Spleen (tissue), 11 donors: ENCODE data around the gene NMRK2. TPM values are rescaled to one million over a fixed set of nuclear protein-coding genes. Genes with fewer than 3 reads are reported as not detected.
"Not testable (repeated sequence)": the region's sequence is repeated elsewhere in the genome, so short reads cannot be mapped to it uniquely, and the experiment has no call there.

Experiments used
- DNase-seq: peaks from one replicate; pipeline ENCODE4 v3.0.0-alpha.2; 2020
- H3K27ac ChIP-seq, 8 donors: fragments of 200-600 bp; sonication (generic) in 7 of 8; 1 replicate in 4 of 8; 2 replicates in 4 of 8; pipeline versions ENCODE4 v1.5.0 to v1.8.0; 2016 to 2021; ENCODE audit warnings: inconsistent platforms in 4 of 8, mild to moderate bottlenecking in 4 of 8, moderate library complexity in 1 of 8
- H3K27me3 ChIP-seq, 7 donors: fragments of 200-600 bp; sonication (generic) in 6 of 7; replicated peaks in 1 of 7; 1 replicate in 4 of 7; 2 replicates in 3 of 7; pipeline versions ENCODE4 v1.5.0 to v1.8.0; 2016 to 2021; ENCODE audit warnings: inconsistent platforms in 3 of 7, mild to moderate bottlenecking in 1 of 7
- H3K36me3 ChIP-seq, 6 donors: fragments of 200-600 bp; sonication (generic) in 5 of 6; 1 replicate in 4 of 6; 2 replicates in 2 of 6; pipeline versions ENCODE4 v1.5.0 to v1.8.0; 2016 to 2021; ENCODE audit warnings: inconsistent platforms in 2 of 6
- H3K4me1 ChIP-seq, 6 donors: fragments of 200-600 bp; sonication (generic) in 5 of 6; 1 replicate in 3 of 6; 2 replicates in 3 of 6; pipeline versions ENCODE4 v1.5.0 to v1.8.0; 2016 to 2021; ENCODE audit warnings: inconsistent platforms in 3 of 6
- H3K4me3 ChIP-seq, 8 donors: fragments of 200-600 bp; sonication (generic) in 7 of 8; 1 replicate in 4 of 8; 2 replicates in 4 of 8; pipeline versions ENCODE4 v1.5.0 to v1.8.0; 2016 to 2021; ENCODE audit warnings: inconsistent platforms in 4 of 8, mild to moderate bottlenecking in 4 of 8, moderate library complexity in 2 of 8
- H3K9me3 ChIP-seq, 8 donors: fragments of 200-600 bp; sonication (generic) in 7 of 8; 1 replicate in 4 of 8; 2 replicates in 4 of 8; pipeline versions ENCODE4 v1.5.0 to v1.8.0; 2016 to 2021; ENCODE audit warnings: inconsistent platforms in 4 of 8
- POLR2A ChIP-seq, 3 donors: fragments of 450-650 bp; IDR thresholded peaks; one replicate each; pipeline ENCODE4 v1.5.1; 2017; ENCODE audit warnings: antibody characterized with exemption in 3 of 3, mild to moderate bottlenecking in 1 of 3
- POLR2AphosphoS5 ChIP-seq, 3 donors: sonication (generic); formaldehyde crosslinking; IDR thresholded peaks; one replicate each; pipeline ENCODE4 v1.5.1; 2017; ENCODE audit warnings: antibody characterized with exemption in 3 of 3
- WGBS, 5 donors: extraction: QIAGEN DNeasy Blood & Tissue Kit in 3 of 5; methylation state at CpG; one replicate each; pipeline versions ENCODE4 v1.1.5 to v1.1.7; 2013 to 2018; 5-methylcytosine and 5-hydroxymethylcytosine counted together
- intact Hi-C: fragments of 100-400 bp; cut with DNase I; formaldehyde crosslinking; loops from one replicate; pipeline ENCODE4 v1.15.0; 2023; ENCODE audit warnings: low total_unique reads
- polyA plus RNA-seq, 3 donors: library from polyadenylated mRNA; stranded (reverse); fragments of 200-250 nt; gene quantifications; one replicate each; pipeline ENCODE4 v1.2.1, GENCODE V29; 2013
- total RNA-seq, 7 donors: library from RNA; depleted of rRNA in 3 of 7; stranded (reverse); fragments of >200 nt in 3 of 7; fragmentation: NEBNext Ultra II Directional in 4 of 7; extraction: Animal tissue kit (Norgen Biotek cat#: 25700) in 4 of 7; gene quantifications; one replicate each; pipeline versions ENCODE4 v1.1.0 to v1.2.1, GENCODE V29; 2016 to 2021
- TF ChIP-seq, protein P1 (sequence below), 11 experiments: fragments of 200-600 bp in 7 of 11; fragments of 450-650 bp in 4 of 11; sonication (generic) in 4 of 11; IDR thresholded peaks in 8 of 11; conservative IDR thresholded peaks in 3 of 11; 1 replicate in 7 of 11; 2 replicates in 4 of 11; pipeline versions ENCODE4 v1.4.0 to v1.8.0; 2016 to 2021; ENCODE audit warnings: antibody characterized with exemption in 11 of 11, inconsistent platforms in 4 of 11, mild to moderate bottlenecking in 1 of 11
- donor health status: healthy with polysubstance abuse.
- donor health status: DM: no; HTN: no; CAD: no; lungs with moderate emphysema.
- donor health status: DM: no; HTN: no; CAD: no.
- donor health status: Bipolar disorder and iron deficiency.
- donor health status: healthy.
- donor health status: DM: no; HTN: no; CAD: no.
- donor health status: DM: yes; HTN: yes; CAD: no.

NMRK2 gene
- total and polyA plus RNA-seq, 10 donors = 0.29 to 1.5 (median 0.52) TPM; not detected in 7

DNA sequence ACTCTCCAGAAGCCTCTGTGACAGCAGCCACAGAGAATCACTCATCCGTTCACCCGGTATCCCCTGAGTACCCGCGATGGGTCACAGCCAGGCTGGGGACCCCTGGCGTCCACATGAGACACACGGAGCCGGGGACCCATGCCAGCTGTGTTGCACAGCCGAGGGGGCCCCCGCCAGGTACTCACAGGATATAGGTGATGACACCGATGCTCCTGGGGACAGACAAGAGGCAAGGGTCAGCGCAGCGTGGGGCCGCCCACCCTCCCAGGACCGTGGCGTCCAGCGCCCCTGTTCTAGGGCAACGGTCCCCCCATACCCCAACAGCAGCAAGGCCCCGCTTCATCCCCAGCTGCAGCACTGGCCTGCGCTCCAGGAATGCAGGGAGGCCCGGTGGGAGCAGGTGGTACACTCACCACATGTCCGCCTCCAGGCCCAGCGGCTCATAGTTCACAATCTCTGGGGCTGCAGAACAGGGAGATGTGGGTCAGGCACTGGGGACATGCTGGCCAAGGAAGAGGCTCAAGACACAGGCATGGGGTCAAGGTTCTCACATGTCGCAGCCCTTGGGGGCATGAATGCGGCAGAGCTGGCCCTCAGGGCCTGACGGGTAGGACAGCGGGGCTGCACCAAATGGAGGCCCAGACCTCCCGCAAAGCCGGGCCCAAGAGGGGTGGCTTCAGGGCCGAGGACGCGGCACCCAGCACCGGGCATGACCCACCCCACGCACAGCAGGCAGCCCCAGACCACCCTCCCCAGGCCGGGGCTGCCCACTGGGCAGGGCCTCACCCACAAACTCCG lies 30.8 kb downstream of the NMRK2 start:
- Histone ChIP-seq H3K4me1 (peaks cover 2 to 33% (median 22%) of the 10 kb centered on the region in 6 donors), H3K4me3 (no peak overlapping the region), H3K27me3 (no peaks in the 10 kb centered on the region), H3K9me3 (no peaks in the 10 kb centered on the region), H3K27ac (no peak overlapping the region), H3K36me3 (peaks cover 3 to 100% (median 90%) of the 10 kb centered on the region in 6 donors)
- 94 to 97% (median 95%) methylated on average over 22 to 35 of the region's 35 CpGs for WGBS, 5 donors
- no peak for DNase-seq
- intact Hi-C loops = no loop called here
- TF ChIP-seq, protein P1, sequence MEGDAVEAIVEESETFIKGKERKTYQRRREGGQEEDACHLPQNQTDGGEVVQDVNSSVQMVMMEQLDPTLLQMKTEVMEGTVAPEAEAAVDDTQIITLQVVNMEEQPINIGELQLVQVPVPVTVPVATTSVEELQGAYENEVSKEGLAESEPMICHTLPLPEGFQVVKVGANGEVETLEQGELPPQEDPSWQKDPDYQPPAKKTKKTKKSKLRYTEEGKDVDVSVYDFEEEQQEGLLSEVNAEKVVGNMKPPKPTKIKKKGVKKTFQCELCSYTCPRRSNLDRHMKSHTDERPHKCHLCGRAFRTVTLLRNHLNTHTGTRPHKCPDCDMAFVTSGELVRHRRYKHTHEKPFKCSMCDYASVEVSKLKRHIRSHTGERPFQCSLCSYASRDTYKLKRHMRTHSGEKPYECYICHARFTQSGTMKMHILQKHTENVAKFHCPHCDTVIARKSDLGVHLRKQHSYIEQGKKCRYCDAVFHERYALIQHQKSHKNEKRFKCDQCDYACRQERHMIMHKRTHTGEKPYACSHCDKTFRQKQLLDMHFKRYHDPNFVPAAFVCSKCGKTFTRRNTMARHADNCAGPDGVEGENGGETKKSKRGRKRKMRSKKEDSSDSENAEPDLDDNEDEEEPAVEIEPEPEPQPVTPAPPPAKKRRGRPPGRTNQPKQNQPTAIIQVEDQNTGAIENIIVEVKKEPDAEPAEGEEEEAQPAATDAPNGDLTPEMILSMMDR (IDR thresholded peaks at IDR 0.05 in 8 of 11, conservative IDR thresholded peaks at IDR 0.05 in 3 of 11) = no peak
- TF ChIP-seq POLR2A (IDR thresholded peaks at IDR 0.05) = no peak
- no peak for TF ChIP-seq POLR2AphosphoS5 (IDR thresholded peaks at IDR 0.05)

DNA sequence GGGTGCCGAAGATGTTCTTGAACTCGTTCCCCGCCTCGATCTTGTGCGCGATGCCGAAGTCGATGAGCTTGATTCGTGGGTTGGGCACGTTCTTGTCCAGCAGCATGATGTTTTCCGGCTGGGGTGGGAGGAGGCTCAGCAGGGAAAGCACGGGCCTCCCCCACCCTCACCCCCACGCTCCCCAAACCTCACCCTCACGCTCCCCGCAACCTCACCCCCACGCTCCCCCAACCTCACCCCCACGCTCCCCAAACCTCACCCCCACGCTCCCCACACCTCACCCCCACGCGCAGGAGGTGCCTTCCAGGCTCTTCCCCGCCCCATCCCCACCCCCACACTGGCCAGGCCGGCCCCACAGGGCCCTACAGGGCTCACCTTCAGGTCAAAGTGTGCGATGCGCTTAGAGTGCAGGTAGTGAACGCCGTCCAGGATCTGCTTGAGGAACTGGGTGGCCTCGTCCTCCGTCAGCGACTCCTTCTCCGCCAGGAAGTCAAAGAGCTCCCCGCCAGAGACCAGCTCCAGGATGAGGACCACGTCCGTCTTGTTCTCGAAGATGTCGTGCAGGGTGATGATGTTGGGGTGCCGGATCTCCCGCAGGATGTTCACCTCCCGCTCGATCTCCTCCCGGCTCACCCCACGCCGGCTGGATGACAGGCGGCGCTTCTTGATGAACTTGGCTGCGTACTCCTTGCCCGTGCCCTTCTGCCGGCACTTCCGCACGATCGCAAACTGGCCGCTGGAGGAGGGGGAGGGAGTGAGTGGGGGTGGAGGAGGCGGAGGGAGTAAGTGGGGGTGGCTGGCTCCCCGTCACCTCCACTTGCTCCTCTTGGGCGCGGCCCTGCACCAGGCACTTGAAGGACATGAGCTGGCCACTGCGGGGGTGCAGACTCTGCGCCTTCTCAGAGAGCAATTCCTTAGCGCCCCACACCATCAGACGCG lies 31.7 kb downstream of the NMRK2 start:
- Histone ChIP-seq H3K4me1 (peaks cover 10 to 41% (median 30%) of the 10 kb centered on the region in 6 donors), H3K4me3 (no peak overlapping the region), H3K9me3 (no peaks in the 10 kb centered on the region), H3K27me3 (no peaks in the 10 kb centered on the region), H3K36me3 (peaks cover 0 to 100% (median 84%) of the 10 kb centered on the region in 6 donors), H3K27ac (no peak overlapping the region)
- TF ChIP-seq, protein P1 (IDR thresholded peaks at IDR 0.05 in 8 of 11, conservative IDR thresholded peaks at IDR 0.05 in 3 of 11) = no peak
- peak in 1 of 3 donors; percentile 25 for TF ChIP-seq POLR2AphosphoS5 (IDR thresholded peaks at IDR 0.05)
- intact Hi-C loops = no loop called here
- 91 to 96% (median 93%) methylated on average over 46 to 60 of the region's 60 CpGs for WGBS, 5 donors
- no peak for DNase-seq

DNA sequence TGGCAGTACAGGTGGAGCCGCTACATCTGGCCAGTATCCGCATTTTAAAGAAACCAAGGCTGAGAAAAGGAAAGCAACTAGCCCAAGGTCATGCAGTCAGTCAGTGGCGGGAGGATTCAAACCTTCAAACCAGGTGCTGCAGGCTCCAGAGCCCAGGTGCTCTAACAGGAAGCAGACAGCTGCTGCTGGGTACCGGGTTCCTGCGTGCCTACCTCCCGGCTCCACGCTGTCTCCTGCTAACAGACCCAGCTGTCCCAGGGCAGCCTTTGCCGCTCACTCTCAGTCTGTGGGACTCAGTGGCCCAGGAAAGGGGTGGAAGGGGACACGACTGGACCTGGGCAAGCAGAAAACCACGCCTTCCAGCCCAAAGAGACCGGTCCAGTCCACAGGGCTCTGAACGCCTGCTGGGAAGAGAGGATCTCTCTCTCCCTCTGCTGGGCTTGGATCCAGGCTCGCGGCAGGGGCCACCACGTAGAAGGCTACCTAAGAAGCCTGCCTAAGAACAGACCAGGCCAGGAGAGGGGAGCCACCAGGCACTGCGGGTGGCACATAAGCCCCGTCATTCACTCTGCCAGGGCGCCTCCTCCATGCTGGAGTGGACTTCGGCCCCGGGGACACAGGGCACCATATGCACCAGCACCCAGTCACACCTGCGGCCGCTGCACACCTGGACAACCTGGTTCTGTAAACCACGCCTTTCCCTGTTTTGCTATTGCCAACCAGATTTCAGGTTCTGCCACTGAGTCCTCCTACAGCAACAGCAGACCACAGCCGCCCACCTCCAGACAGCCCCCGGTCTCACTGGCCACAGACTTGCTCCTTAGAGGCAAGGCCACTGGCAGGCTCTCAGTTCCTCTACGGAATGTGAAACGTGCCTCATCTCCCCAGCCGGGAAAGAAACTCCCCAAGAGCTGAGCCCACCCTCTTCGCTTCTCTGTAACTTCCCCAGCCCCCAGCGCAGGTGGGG lies 33.5 kb downstream of the NMRK2 start:
- Histone ChIP-seq H3K36me3 (peaks cover 0 to 84% (median 66%) of the 10 kb centered on the region in 6 donors), H3K27me3 (no peaks in the 10 kb centered on the region), H3K4me1 (peaks cover 19 to 56% (median 42%) of the 10 kb centered on the region in 6 donors), H3K27ac (peak overlapping the region in 3 of 8 donors; percentile 18 to 36 (median 28)), H3K4me3 (no peak overlapping the region), H3K9me3 (no peaks in the 10 kb centered on the region)
- 84 to 90% (median 85%) methylated on average over 28 to 30 of the region's 30 CpGs for WGBS, 5 donors
- intact Hi-C loops = no loop called here
- TF ChIP-seq, protein P1 (IDR thresholded peaks at IDR 0.05 in 8 of 11, conservative IDR thresholded peaks at IDR 0.05 in 3 of 11) = no peak
- TF ChIP-seq POLR2A (IDR thresholded peaks at IDR 0.05) = no peak
- no peak for TF ChIP-seq POLR2AphosphoS5 (IDR thresholded peaks at IDR 0.05)
- no peak for DNase-seq

DNA sequence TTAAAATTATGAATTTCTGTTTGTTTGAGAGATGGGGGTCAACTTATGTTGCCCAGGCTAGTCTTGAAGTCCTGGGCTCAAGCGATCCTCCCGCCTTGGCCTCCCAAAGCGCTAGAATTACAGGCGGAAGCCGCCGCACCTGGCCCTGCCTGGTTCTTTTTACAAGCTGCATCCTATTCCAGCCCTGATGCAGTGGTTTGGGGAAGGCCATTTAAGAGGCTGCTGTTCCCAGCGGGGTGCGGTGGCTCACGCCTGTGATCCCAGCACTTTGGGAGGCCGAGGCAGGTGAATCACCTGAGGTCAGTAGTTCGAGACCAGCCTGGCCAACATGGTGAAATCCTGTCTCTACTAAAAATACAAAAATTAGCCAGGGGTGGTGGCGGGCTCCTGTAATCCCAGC lies 35.1 kb downstream of the NMRK2 start:
- H3K9me3 ChIP-seq, H3K27me3 ChIP-seq, intact Hi-C loops, DNase-seq, H3K4me3 ChIP-seq: not testable (repeated sequence)
- 88 to 95% (median 91%) methylated on average over 12 of the region's 12 CpGs for WGBS, 5 donors
- Histone ChIP-seq H3K4me1 (peaks cover 23 to 63% (median 48%) of the 10 kb centered on the region in 6 donors), H3K27ac (peak overlapping the region in 7 of 8 donors; percentile 59 to 93 (median 72)), H3K36me3 (peaks cover 0 to 75% (median 50%) of the 10 kb centered on the region in 6 donors)
